NCI-H82 treated with DMSO at 0.1 percent for 48 hours (cell line): ENCODE measurements around the gene POLR3A.
"Not testable (repeated sequence)": the region's sequence is repeated elsewhere in the genome, so short reads cannot be mapped to it uniquely, and the experiment has no call there.

Experiments used
- DNase-seq: peaks from one replicate; lab custom pipeline; 2025; ENCODE audit not compliant: unreplicated experiment; lab: John Stamatoyannopoulos, UW

POLR3A gene

DNA sequence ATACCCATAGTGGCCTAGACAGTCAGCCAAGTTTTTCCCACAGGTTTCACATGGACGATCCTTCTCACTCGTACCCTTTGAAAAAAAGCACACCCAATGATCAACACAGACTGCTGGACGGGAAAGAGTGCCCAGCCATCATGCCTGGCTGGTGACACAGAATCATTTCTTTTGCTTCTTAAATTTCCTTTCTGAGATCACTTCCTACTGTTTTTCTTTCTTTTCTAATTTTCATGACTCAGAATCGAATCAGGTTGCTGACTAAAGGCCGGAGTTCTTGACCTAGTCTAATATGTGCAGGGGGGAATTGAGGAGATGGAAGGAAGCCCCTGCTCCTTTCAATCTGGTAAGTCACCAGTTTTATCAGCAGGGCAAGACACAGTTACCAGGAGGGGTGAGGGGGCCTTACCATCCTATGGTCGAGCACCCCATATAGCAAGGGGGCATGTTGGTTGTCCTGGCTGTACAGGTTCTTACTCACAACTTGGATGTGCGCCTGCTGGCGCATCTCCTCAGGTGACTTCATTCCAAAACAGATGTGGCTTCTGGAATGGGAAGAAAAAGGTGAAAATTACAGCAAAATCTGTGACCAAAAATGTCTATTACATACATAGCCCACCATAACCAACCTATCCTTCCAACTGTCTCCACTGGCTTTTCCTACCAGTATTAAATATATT lies 3.5 kb downstream of the POLR3A start:
- no peak for DNase-seq

DNA sequence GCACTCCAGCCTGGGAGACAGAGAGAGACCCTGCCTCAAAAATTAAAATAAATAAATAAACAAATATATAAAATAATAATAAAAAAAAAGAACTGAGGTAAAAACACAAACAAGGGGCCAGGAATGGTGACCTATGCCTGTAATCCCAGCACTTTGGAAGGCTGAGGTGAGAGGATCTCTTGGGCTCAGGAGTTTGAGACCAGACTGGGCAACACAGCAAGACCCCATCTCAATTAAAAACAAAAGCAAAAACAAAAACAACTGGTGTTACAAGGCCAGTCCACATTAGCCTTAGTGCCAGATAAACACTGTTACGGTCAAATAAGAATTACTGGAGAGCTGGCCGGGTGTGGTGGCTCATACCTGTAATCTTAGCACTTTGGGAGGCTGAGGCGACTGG lies 5.6 kb downstream of the POLR3A start:
- no peak for DNase-seq

GRCh38 chr10:78021201-78021600 lies 8.1 kb downstream of the POLR3A start:
- DNase-seq, result no peak

- no peak for DNase-seq
Measured at GRCh38 chr10:78019264-78019663, 10.1 kb downstream of the POLR3A start.

DNA sequence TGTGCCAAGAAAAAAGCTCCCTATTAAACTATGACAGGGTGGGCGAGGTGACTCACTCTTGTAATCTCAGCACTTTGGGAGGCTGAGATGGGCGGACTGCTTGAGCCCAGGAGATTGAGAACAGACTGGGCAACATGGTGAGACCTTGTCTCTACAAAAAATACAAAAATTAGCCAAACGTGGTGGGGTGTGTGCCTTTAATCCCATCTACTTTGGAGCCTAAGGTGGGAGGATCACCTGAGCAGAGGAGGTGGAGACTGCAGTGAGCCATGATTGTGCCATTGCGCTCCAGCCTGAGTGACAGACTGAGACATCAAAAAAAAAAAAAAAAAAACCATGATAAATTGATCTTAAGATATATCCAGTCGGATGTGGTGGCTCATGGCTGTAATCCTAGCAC lies 11.5 kb downstream of the POLR3A start:
- no peak for DNase-seq

GRCh38 chr10:78015546-78015945 lies 13.8 kb downstream of the POLR3A start:
- no peak for DNase-seq

DNA sequence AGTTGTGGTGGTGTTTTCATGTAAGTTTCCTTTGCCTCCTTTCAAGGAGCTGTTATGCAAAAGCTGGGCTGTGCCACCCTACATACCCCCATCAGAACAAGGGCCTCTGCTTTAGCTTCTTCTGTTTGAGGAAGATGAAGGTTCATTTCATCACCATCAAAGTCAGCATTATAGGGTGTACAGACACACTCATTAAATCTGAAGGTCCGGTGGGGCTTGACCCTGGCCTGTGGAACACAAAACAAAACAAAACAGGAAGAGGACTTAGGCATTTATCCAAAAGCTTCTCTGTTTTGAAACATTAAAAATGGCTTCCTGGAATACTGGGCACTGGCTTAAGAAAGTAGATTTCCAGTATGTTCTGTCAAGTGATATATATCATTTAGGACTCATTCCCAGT lies 15.8 kb downstream of the POLR3A start:
- no peak for DNase-seq

DNA sequence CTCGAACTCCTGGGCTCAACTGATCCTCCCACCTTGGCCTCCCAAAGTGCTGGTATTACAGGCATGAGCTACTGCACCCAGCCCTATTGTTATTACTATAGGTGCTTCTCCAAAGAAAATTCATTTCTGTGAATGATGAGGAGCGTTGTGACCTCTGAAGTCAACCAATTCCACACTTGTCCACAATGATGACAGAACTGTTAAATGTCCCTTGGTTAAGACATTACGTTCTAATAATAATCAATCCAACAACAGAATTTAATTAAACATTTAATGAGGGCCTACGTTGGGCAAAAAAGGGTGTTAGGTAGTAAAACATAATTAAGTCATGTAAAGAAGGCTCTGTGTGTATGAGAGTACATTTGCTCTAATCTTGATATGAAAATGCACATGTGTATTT lies 18.2 kb downstream of the POLR3A start:
- no peak for DNase-seq

DNA sequence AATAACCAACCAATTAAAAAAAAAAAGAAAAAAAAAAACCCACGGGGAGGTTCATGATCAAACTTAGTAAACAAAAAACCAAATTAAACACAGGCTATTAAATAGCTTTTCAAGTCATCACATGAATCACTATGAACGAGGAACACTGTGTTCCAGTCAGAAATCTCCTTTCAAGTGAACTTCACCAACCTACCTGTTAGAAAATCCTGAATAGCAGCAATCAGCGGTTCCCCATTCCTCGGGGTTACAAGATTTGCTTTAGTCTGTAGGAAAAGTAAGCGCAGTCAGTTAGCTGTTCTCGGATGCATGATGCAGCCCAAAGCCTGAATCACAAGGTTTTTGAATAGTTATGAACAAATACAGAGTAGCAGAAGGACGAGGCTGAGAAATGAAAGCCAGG lies 19.0 kb downstream of the POLR3A start:
- no peak for DNase-seq

- no peak for DNase-seq
Measured at GRCh38 chr10:78009662-78010061, 19.7 kb downstream of the POLR3A start.

DNA sequence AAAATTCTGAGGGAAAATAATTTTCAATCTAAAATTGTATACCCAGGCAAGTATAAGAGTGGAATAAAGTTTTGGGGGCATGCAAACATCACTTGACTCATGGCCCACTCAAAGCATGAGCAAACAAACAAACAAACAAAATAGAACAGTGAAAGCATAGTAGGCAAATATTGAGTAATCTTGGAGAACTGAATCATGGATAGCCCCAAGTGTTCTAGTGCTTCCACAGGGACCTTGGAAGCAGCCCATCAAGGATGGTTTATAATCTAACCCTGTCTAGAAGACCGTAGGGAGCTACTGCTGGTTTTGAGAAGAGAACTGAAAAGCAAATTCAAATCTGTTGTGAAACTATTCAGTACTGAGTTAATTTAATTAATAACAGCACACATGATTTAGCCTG lies 22.1 kb downstream of the POLR3A start:
- DNase-seq, result no peak

GRCh38 chr10:78004215-78005026 lies 24.9 kb downstream of the POLR3A start:
- DNase-seq, result no peak

- no peak for DNase-seq
Measured at GRCh38 chr10:78002541-78003288, 26.6 kb downstream of the POLR3A start.

GRCh38 chr10:78000956-78001472 lies 28.3 kb downstream of the POLR3A start:
- no peak for DNase-seq

DNA sequence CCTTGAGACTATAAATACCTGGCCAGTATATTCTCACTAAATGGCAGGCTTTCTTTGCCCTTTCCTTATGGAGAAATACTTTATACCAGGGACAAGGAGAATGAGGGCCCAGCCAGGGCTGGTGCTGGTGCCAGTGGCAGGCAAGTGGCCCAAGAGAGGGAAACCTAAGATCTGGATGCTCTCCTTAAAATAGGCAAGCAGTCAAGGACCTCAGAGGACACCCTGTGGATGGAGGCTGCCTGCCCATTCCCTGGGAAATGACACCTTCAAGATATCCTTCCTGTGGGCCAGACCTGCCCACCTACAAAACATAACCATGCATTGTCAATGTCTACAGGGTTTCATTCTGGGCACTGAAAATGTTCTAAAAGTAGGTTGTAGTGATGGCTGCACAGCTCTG lies 29.1 kb downstream of the POLR3A start:
- DNase-seq, result no peak

- not testable (repeated sequence) for DNase-seq
Measured at GRCh38 chr10:77998780-77999179, 30.5 kb downstream of the POLR3A start.

- DNase-seq, result no peak
Measured at GRCh38 chr10:77993620-77994019, 35.7 kb downstream of the POLR3A start.

- peak; percentile 56 for DNase-seq
Measured at GRCh38 chr10:77989081-77989724, 40.1 kb downstream of the POLR3A start.

- DNase-seq, result no peak
Measured at GRCh38 chr10:77987671-77988255, 41.6 kb downstream of the POLR3A start.

DNA sequence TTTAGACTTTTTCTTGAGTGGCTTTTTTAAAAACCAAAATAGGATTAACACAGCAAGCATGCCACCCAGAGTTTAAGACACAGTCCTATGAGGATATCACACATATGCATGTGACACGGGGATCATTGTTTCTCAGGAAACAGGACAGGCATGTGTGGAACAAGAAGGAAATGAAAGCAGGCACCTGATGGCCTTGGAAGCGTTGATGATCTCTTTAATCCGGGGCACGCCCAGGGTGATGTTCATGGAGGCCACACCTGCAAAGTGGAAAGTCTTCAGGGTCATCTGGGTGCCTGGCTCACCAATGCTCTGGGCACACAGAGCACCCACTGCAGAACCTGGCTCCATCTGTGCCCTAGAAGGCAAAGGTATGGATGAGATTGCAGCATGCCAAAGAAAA lies 44.3 kb downstream of the POLR3A start:
- no peak for DNase-seq
